HG03558 (cell line): ENCODE data around the gene RPL22.

Experiments
- ATAC-seq: cut with Tn5 transposase; IDR thresholded peaks from one replicate; pipeline ENCODE4 v1.9.1; 2021; ENCODE audit warnings: moderate number of reproducible peaks; ENCODE audit not compliant: unreplicated experiment; ENCODE audit errors: extremely low read depth

RPL22 gene

GRCh38 chr1:6140413-6140812 is 59.0 kb downstream of the RPL22 start:
- no peak for ATAC-seq

DNA sequence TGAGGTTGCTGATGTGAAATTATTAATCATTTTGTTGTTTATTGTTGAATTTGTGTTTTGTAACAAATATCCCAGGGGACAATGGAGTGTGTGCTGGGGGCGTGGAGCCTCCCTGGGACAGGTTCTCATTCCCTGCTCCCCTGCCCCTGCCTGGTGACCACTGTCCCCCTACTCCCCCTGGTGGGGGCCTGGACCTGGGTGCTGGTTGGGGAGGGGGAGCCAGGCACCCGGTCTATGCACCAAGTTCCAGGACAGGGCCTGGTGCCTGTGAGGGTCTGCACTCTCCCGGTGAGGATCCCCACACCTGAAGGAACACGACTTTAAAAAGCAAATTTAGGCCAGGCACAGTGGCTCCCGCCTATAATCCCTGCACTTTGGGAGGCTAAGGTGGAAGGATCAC is 61.6 kb downstream of the RPL22 start:
- no peak for ATAC-seq

GRCh38 chr1:6136516-6137220 is 62.7 kb downstream of the RPL22 start:
- ATAC-seq = no peak
